ENCODE results near the gene TFB1M.
"Not testable (repeated sequence)": the region's sequence is repeated elsewhere in the genome, so short reads cannot be mapped to it uniquely, and the experiment has no call there.

The TFB1M gene

GRCh38 chr6:155297669-155298068, 16.6 kb downstream of the TFB1M start:
- FAIRE-seq = no peak

GRCh38 chr6:155292711-155293110, 21.6 kb downstream of the TFB1M start:
- FAIRE-seq = no peak

DNA sequence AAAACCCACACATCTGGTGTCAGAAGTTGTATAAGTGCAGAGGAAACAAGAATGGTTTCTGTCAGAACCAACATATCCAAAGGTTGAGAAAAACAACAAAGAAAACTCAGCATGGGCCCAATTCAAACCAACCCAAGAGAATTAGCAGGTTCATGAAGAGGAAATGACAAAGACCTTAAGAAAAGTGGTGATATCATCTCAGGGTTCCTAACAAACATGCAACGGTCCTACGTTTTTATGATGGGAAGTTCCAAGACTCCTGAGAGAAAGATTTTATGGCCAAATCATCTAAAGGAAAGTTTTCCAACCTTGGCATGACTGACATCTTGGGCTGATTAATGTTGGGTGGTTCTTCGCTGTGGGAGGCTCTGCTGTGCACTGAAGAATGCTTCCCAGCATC, 23.0 kb downstream of the TFB1M start:
- no peak for FAIRE-seq

- no peak for FAIRE-seq
These were observed 23.8 kb downstream of the TFB1M start for GRCh38 chr6:155290491-155290890.

DNA sequence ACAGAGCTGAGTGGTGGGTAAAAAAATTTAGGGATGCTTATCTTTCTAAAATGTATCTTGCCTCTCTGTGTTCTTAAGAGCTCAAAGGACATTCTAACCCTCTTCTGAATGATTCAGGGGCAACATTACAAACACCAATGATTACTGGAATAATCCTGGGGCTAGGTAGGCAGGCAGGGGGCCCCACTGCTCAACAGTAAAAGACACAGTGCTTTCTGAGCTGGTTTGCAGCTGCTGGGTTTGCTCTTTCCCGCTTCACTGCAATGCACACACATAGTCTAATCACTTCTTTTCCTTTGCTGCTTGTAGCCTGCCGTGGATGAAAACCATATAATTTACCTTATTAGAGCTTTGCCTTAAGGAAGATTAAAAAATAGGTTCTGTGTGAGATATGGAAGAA, 26.5 kb downstream of the TFB1M start:
- no peak for FAIRE-seq

GRCh38 chr6:155284775-155285174, 29.5 kb downstream of the TFB1M start:
- FAIRE-seq = no peak

GRCh38 chr6:155278319-155279049, 35.8 kb downstream of the TFB1M start:
- FAIRE-seq = no peak

DNA sequence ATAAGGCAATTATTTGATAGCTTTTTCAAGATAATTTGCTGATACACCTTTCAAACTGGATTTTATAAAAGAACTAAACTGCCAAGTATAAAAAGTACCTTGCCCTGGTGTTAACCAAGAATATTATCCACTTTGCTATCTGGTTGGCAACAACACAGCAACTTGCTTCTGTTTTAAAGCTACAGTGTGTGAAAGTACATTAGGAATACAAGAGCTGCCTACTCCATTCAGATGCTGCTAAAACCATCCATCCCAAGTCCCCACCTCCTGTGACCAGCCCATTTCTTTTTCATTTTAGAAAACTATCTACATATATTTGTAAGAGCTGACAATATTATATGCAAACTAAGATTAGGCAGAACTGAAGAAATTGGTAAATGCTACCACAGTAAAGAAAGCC, 37.6 kb downstream of the TFB1M start:
- FAIRE-seq = no peak

- no peak for FAIRE-seq
These were observed 38.3 kb downstream of the TFB1M start for GRCh38 chr6:155275808-155276480.

- FAIRE-seq = no peak
These were observed 39.8 kb downstream of the TFB1M start for GRCh38 chr6:155274533-155274932.

DNA sequence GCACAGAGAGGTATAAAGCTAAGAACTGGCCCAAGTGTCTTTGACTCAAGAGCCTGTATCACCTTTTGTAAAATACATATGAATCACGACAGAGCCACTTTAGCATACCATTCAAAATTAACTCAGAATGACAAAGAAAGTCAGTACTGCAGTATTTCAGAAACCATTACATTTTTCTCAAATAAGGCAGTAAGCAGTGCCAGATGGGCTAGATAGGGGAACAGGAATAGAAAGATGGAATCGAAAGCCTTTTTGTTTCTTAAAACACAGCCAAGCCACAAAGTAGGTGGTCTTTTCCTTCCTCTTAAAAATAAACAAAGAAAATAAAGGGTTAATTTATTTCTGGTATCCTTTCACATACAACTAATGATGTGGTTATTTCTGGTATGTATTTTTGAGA, 40.2 kb downstream of the TFB1M start:
- no peak for FAIRE-seq

GRCh38 chr6:155273431-155273830, 40.9 kb downstream of the TFB1M start:
- FAIRE-seq = no peak

- FAIRE-seq = peak; percentile 94
These were observed 41.7 kb downstream of the TFB1M start for GRCh38 chr6:155272353-155273232.

DNA sequence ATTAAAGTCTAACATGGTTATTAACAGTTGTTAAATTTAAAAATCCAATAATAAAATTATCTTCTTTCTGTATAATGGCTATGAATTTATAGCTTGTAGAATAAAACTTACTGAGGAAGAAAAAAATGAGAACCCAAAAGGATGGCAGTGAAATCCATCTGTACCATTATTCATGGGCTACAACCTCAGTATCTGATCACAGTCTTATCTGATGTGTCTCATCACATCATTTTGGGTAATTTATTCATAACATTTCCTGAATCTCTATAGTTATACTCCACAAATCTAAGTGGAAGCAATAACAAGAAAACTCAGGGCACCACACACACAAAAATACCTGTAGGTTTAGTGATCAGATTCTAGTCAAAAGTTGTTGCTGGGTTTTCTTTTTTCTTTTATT, 43.1 kb downstream of the TFB1M start:
- no peak for FAIRE-seq

- no peak for FAIRE-seq
These were observed 43.7 kb downstream of the TFB1M start for GRCh38 chr6:155270561-155271091.

- FAIRE-seq = no peak
These were observed 44.5 kb downstream of the TFB1M start for GRCh38 chr6:155269765-155270164.

DNA sequence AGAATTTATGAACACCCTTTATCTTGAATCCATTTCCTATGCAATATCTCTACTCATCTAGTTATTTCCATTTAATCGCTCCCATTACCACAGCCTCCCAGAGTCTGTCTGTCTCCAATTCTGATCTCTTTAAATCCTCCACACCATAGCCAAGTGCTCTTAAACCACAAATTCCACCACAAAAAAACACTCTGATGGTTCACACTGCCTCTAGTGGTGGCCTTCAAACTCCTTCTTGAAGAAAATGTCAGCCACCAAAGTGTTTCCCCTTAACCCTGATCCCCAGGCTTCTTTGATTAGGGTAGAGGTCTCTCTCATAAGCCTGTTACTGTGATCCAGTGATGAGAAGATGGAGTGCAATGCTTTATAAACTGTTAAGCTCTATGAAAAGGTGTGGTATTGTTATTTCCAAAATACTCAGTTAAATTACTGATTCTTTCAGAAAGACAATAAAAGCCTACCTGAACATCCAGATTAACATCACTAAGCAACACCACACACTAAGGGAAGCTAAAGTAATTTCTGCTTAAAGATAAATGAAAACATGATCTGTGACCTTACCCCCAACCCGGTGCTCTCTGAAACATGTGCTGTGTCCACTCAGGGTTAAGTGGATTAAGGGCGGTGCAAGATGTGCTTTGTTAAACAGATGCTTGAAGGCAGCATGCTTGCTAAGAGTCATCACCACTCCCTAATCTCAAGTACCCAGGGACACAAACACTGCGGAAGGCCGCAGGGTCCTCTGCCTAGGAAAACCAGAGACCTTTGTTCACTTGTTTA, 46.0 kb downstream of the TFB1M start:
- FAIRE-seq = not testable (repeated sequence)

DNA sequence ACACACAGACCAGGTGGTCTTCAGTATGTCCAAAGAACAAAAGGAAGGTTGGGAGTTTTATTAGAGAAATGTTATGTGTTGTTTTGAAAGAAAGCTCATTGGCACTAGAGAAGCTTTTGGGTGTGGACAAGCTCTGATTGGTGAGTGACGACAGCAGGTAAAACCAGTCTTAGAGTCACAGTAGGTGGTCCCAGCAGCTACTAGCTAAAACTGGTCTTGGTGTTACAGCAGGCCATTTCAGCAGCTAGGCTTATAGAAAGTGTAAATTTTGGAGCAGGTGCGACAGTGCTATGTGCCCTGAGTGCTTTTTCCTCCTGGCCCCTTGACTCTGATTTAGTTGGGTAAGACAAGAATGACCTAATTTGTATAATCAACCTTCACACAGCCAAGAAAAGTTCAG, 46.9 kb downstream of the TFB1M start:
- no peak for FAIRE-seq

GRCh38 chr6:155265843-155266535, 48.3 kb downstream of the TFB1M start:
- FAIRE-seq = no peak

DNA sequence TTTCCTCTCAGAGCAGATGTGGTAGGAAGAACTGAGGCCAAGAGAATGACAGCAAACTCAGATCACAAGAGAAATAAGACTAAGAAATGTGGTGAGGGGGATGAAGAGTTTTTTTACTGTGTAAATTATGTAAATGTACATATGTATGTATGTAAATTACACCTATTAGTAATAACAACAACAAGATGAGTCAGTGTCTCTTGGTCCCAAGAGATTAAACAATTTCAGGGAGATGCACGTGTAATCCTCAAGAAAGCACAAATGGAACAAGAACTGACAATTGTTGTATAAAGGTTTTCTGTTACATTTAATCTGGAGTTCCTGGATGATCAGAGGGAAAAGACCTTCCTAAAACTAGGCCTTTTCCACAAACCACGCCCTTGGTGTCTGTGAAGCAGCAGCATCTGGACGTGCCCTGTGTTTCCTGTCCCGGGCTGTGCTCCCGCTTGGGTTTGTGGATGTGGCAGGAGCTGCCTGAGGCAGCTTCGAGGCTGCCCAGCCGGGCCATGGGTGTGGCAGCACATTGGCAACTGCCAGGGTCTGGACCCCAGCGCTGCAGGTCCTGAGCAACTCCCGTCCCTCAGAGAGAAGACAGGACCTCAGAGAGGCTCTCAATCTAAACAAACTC, 49.5 kb downstream of the TFB1M start:
- FAIRE-seq = no peak

DNA sequence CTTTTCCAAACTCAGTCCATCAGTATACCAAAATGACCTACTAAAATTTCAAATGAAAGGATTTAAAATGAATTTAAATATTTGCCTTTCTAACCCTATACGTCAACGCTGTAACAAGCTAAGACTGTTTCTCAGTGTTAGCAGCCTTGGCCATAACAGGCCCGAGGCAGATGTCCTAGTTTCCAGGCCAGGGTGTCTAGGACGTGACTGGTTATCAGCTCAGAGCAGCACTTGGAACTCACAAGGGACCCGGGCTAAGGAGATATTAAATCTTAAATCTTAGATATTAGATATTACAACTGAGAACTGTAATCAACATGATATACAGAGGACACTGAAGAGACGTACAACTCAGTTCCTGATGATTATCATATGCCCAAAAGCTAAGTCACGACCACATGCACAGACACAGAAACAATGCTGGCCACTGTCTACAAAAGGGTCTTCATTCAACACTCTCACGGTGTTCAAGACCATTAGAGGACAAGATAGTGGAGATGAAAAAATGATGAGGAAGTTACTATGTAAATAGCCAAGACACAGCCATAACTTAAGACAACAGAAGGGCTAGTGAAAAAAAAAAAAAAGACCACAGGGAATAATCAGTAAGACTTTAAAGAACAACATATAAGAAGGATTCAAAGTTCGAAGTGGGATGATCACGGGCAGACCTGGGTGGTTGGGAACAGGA, 50.8 kb downstream of the TFB1M start, which contains the start of gene CLDN20:
Gene CLDN20, plus strand, starts transcription at position 641 of the 691 bp plus-strand sequence. CDS start 11,707 bp downstream, outside the sequence.
- FAIRE-seq = no peak
